ENCODE data around the gene AP1B1.

- no peak for TF ChIP-seq POLR2AphosphoS5 (IDR thresholded peaks at IDR 0.05; ENCODE audit: borderline replicate concordance, low read depth, low read length)
- no peak for TF ChIP-seq EZH2 (IDR thresholded peaks at IDR 0.05)
These were observed 78.9 kb downstream of the AP1B1 start for GRCh38 chr22:29309332-29310064.
